Measurements from ENCODE around the gene NUMBL.

GRCh38 chr19:40621283-40621682 lies 69.2 kb downstream of the NUMBL start:
- TF ChIP-seq, protein P1, sequence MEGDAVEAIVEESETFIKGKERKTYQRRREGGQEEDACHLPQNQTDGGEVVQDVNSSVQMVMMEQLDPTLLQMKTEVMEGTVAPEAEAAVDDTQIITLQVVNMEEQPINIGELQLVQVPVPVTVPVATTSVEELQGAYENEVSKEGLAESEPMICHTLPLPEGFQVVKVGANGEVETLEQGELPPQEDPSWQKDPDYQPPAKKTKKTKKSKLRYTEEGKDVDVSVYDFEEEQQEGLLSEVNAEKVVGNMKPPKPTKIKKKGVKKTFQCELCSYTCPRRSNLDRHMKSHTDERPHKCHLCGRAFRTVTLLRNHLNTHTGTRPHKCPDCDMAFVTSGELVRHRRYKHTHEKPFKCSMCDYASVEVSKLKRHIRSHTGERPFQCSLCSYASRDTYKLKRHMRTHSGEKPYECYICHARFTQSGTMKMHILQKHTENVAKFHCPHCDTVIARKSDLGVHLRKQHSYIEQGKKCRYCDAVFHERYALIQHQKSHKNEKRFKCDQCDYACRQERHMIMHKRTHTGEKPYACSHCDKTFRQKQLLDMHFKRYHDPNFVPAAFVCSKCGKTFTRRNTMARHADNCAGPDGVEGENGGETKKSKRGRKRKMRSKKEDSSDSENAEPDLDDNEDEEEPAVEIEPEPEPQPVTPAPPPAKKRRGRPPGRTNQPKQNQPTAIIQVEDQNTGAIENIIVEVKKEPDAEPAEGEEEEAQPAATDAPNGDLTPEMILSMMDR (IDR thresholded peaks at IDR 0.05) = no peak
- TF ChIP-seq ZFX (IDR thresholded peaks at IDR 0.05; ENCODE audit: borderline replicate concordance) = no peak
